HCT116 (cell line): ENCODE data around the gene COPS2. TPM values are rescaled to one million over a fixed set of nuclear protein-coding genes. Genes with fewer than 3 reads are reported as not detected.

Source experiments
- ATAC-seq: fragments of 200-7000 bp; cut with Tn5 transposase; 2 replicates; pipeline ENCODE4 v1.9.1; 2020; ENCODE audit warnings: mild to moderate bottlenecking, moderate library complexity
- BruUV-seq: library from RNA; stranded (reverse); fragments of 400-500 nt; replicated peaks from 2 replicates; lab custom pipeline; 2021; lab: Mats Ljungman, UMichigan
- CTCF ChIA-PET: fragments of 300-600 bp; sonication (Branson Sonifier 250); formaldehyde crosslinking; loops from one replicate; lab custom pipeline; 2021; ENCODE audit warnings: antibody characterized with exemption; lab: Charles Lee
- POLR2A ChIA-PET: fragments of 300-600, 350-600 bp; sonication (Branson Sonifier 250); formaldehyde crosslinking; loops from one replicate; lab custom pipeline; 2021; ENCODE audit warnings: antibody characterized with exemption; lab: Charles Lee
- RAD21 ChIA-PET, 2 experiments: fragments of 300-600 bp; sonication (Branson Sonifier 250); formaldehyde crosslinking; loops; one replicate each; lab custom pipeline; 2023; ENCODE audit warnings: low total read pairs in 2 of 2; ENCODE audit not compliant: uncharacterized antibody in 2 of 2, unreplicated experiment in 2 of 2, low non-redundant PET in 1 of 2; lab: Charles Lee
- DNase-seq: peaks from one replicate; pipeline ENCODE4 v3.0.0-alpha.2; 2010; ENCODE audit warnings: low read depth, low spot score
- H2AFZ ChIP-seq: fragments of 200-600 bp; shearing (Covaris generic), sonication (generic); 2 replicates; pipeline ENCODE4 v1.6.1; 2017; ENCODE audit warnings: low read depth, mixed run types, mixed read lengths, antibody characterized with exemption, low read length; ENCODE audit not compliant: poor library complexity, severe bottlenecking
- H3K27ac ChIP-seq: 2 replicates; pipeline ENCODE4 v1.5.1; 2012; ENCODE audit warnings: low read depth, low read length
- H3K27me3 ChIP-seq: fragments of 200-600 bp; sonication (generic); 2 replicates; pipeline ENCODE4 v1.6.1; 2016; ENCODE audit warnings: mixed run types, low read length, mixed read lengths; ENCODE audit not compliant: insufficient read depth
- H3K36me3 ChIP-seq, 2 experiments: fragments of 200-500 bp in 1 of 2; fragments of 200-600 bp in 1 of 2; sonication (Bioruptor generic) in 1 of 2; sonication (generic) in 1 of 2; 2 replicates each; pipeline versions ENCODE4 v1.5.1 to v1.6.1; 2014 to 2016; ENCODE audit warnings: low read length in 2 of 2, inconsistent platforms in 1 of 2, mixed read lengths in 1 of 2, mixed run types in 1 of 2; ENCODE audit not compliant: insufficient read depth in 2 of 2, control insufficient read depth in 1 of 2
- H3K4me1 ChIP-seq, 2 experiments: fragments of 200-600 bp in 1 of 2; sonication (generic) in 1 of 2; 2 replicates each; pipeline versions ENCODE4 v1.5.1 to v1.6.1; 2012 to 2017; ENCODE audit warnings: low read length in 2 of 2, inconsistent platforms in 1 of 2, mild to moderate bottlenecking in 1 of 2, mixed read lengths in 1 of 2, mixed run types in 1 of 2, moderate library complexity in 1 of 2; ENCODE audit not compliant: insufficient read depth in 2 of 2, control insufficient read depth in 1 of 2
- H3K4me2 ChIP-seq: fragments of 200-600 bp; sonication (generic); 2 replicates; pipeline ENCODE4 v1.6.1; 2017; ENCODE audit warnings: mixed run types, low read length, mixed read lengths
- H3K4me3 ChIP-seq, 2 experiments: fragments of 200-600 bp in 1 of 2; sonication (generic) in 1 of 2; replicated peaks in 1 of 2; 2 replicates each; pipeline ENCODE4 v1.5.1; 2011 to 2016; ENCODE audit warnings: low read length in 2 of 2, control low read depth in 1 of 2, low read depth in 1 of 2, mild to moderate bottlenecking in 1 of 2, mixed read lengths in 1 of 2, mixed run types in 1 of 2
- H3K79me2 ChIP-seq: fragments of 200-600 bp; sonication (generic); 2 replicates; pipeline ENCODE4 v1.6.1; 2017; ENCODE audit warnings: mild to moderate bottlenecking, mixed run types, low read length, moderate library complexity, mixed read lengths; ENCODE audit not compliant: insufficient read depth
- H3K9ac ChIP-seq: fragments of 200-600 bp; sonication (generic); 2 replicates; pipeline ENCODE4 v1.6.1; 2016; ENCODE audit warnings: low read length, mixed read lengths
- H3K9me2 ChIP-seq: fragments of 200-600 bp; sonication (generic), shearing (Covaris generic); 2 replicates; pipeline ENCODE4 v1.6.1; 2017; ENCODE audit warnings: mixed run types, mild to moderate bottlenecking, moderate library complexity; ENCODE audit not compliant: insufficient read depth
- H3K9me3 ChIP-seq, 2 experiments: fragments of 200-500 bp in 1 of 2; fragments of 200-600 bp in 1 of 2; sonication (Bioruptor generic) in 1 of 2; sonication (generic) in 1 of 2; 2 replicates each; pipeline ENCODE4 v1.6.1; 2014 to 2017; ENCODE audit warnings: low read length in 2 of 2, mixed read lengths in 2 of 2, inconsistent platforms in 1 of 2, low read depth in 1 of 2, mild to moderate bottlenecking in 1 of 2, mixed run types in 1 of 2, moderate library complexity in 1 of 2; ENCODE audit not compliant: control insufficient read depth in 1 of 2, insufficient read depth in 1 of 2
- H4K20me1 ChIP-seq: fragments of 200-600 bp; sonication (generic), shearing (Covaris generic); 2 replicates; pipeline ENCODE4 v1.6.1; 2017; ENCODE audit warnings: mixed run types, mild to moderate bottlenecking, moderate library complexity; ENCODE audit not compliant: insufficient read depth
- CBX3 ChIP-seq: IDR thresholded peaks from 2 replicates; pipeline ENCODE4 v1.6.1; 2012; ENCODE audit warnings: low read depth
- CEBPB ChIP-seq: IDR thresholded peaks from 2 replicates; pipeline ENCODE4 v1.6.1; 2012; ENCODE audit warnings: low read depth
- EGR1 ChIP-seq: IDR thresholded peaks from 2 replicates; pipeline ENCODE4 v1.6.1; 2012; ENCODE audit warnings: low read depth
- ELF1 ChIP-seq: IDR thresholded peaks from 2 replicates; pipeline ENCODE4 v1.6.1; 2012; ENCODE audit warnings: low read depth, borderline replicate concordance
- EZH2 ChIP-seq: fragments of 200-600 bp; sonication (generic); IDR thresholded peaks from 2 replicates; pipeline ENCODE4 v1.6.1; 2017; ENCODE audit warnings: antibody characterized with exemption, mixed run types
- FOSL1 ChIP-seq: IDR thresholded peaks from 2 replicates; pipeline ENCODE4 v1.6.1; 2012; ENCODE audit warnings: low read depth
- POLR2A ChIP-seq: IDR thresholded peaks from 2 replicates; pipeline ENCODE4 v1.7.0; 2011; ENCODE audit warnings: borderline replicate concordance; ENCODE audit not compliant: insufficient read depth, insufficient read length; ENCODE audit errors: extremely low read depth
- POLR2AphosphoS5 ChIP-seq: IDR thresholded peaks from 2 replicates; pipeline ENCODE4 v1.6.1; 2011; ENCODE audit warnings: mild to moderate bottlenecking, low read depth, low read length, moderate library complexity
- RAD21 ChIP-seq: IDR thresholded peaks from 2 replicates; pipeline ENCODE4 v1.6.1; 2012; ENCODE audit warnings: low read depth, mild to moderate bottlenecking
- SIN3A ChIP-seq: IDR thresholded peaks from 2 replicates; pipeline ENCODE4 v1.6.1; 2012; ENCODE audit warnings: low read depth
- SRF ChIP-seq: IDR thresholded peaks from 2 replicates; pipeline ENCODE4 v1.6.1; 2012; ENCODE audit warnings: low read depth
- TCF7L2 ChIP-seq: IDR thresholded peaks from 2 replicates; pipeline ENCODE4 v1.7.0; 2011; ENCODE audit warnings: borderline replicate concordance, inconsistent platforms; ENCODE audit not compliant: insufficient read depth, insufficient read length; ENCODE audit errors: extremely low read depth
- YY1 ChIP-seq: IDR thresholded peaks from 2 replicates; pipeline ENCODE4 v1.6.1; 2011; ENCODE audit warnings: low read length, low read depth, moderate library complexity, mild to moderate bottlenecking; ENCODE audit not compliant: insufficient replicate concordance; ENCODE audit errors: extremely low read depth
- ZBTB33 ChIP-seq: IDR thresholded peaks from 2 replicates; pipeline ENCODE4 v1.6.1; 2011; ENCODE audit warnings: mild to moderate bottlenecking, low read length, moderate library complexity; ENCODE audit not compliant: insufficient replicate concordance; ENCODE audit errors: extremely low read depth
- ZFX ChIP-seq: fragments of 450-650 bp; IDR thresholded peaks from 2 replicates; pipeline ENCODE4 v1.6.1; 2017
- ZNF274 ChIP-seq: fragments of 200-500 bp; sonication (Bioruptor generic); IDR thresholded peaks from 2 replicates; pipeline ENCODE4 v1.6.1; 2014; ENCODE audit warnings: mild to moderate bottlenecking, low read depth, low read length, inconsistent platforms
- intact Hi-C: fragments of 100-400 bp; cut with micrococcal nuclease; formaldehyde crosslinking; loops from 2 replicates; pipeline ENCODE4 v1.10.0; 2022
- total RNA-seq: library from RNA; stranded (reverse); gene quantifications from one replicate; pipeline ENCODE4 v1.2.1, GENCODE V29; 2021; ENCODE audit not compliant: unreplicated experiment
- TF ChIP-seq, protein P1 (sequence below), 3 experiments: fragments of 200-600 bp in 1 of 3; sonication (generic) in 1 of 3; IDR thresholded peaks in 2 of 3; conservative IDR thresholded peaks in 1 of 3; 2 replicates each; pipeline ENCODE4 v1.5.1; 2012 to 2017; ENCODE audit warnings: low read depth in 2 of 3, low read length in 2 of 3, antibody characterized with exemption in 1 of 3, borderline replicate concordance in 1 of 3, control low read depth in 1 of 3, mild to moderate bottlenecking in 1 of 3, mixed read lengths in 1 of 3, mixed run types in 1 of 3, moderate library complexity in 1 of 3; ENCODE audit not compliant: insufficient read depth in 1 of 3
- TF ChIP-seq, protein P2 (sequence below): IDR thresholded peaks from 2 replicates; pipeline ENCODE4 v1.6.1; 2012; ENCODE audit warnings: low read depth

Gene COPS2
- total RNA-seq, 1 experiment from 2014 or later, result 93.6 TPM

- H3K27me3 ChIP-seq, result no peaks in the 10 kb centered on the region
- no peak overlapping the region for H3K27ac ChIP-seq
- H3K36me3 ChIP-seq, result no peaks in the 10 kb centered on the region
- H3K9ac ChIP-seq, result no peak overlapping the region
- no peak overlapping the region for H3K4me2 ChIP-seq
- no peak for ATAC-seq
- DNase-seq, result no peak
- ChIA-PET RAD21 (no interaction called here), CTCF (no interaction called here), POLR2A (no interaction called here)
- no TSS peak for BruUV-seq
- no peaks in the 10 kb centered on the region for H4K20me1 ChIP-seq
- no peaks in the 10 kb centered on the region for H3K9me3 ChIP-seq
- H3K79me2 ChIP-seq, result no peaks in the 10 kb centered on the region
- no peaks in the 10 kb centered on the region for H3K9me2 ChIP-seq
- TF ChIP-seq CBX3 (no peak), TCF7L2 (no peak), YY1 (no peak), ZFX (no peak), POLR2AphosphoS5 (no peak), ELF1 (no peak), SRF (no peak), ZBTB33 (no peak), FOSL1 (no peak), EGR1 (no peak), EZH2 (no peak), POLR2A (no peak), RAD21 (no peak), ZNF274 (no peak), SIN3A (no peak), CEBPB (no peak)
- TF ChIP-seq, protein P1, sequence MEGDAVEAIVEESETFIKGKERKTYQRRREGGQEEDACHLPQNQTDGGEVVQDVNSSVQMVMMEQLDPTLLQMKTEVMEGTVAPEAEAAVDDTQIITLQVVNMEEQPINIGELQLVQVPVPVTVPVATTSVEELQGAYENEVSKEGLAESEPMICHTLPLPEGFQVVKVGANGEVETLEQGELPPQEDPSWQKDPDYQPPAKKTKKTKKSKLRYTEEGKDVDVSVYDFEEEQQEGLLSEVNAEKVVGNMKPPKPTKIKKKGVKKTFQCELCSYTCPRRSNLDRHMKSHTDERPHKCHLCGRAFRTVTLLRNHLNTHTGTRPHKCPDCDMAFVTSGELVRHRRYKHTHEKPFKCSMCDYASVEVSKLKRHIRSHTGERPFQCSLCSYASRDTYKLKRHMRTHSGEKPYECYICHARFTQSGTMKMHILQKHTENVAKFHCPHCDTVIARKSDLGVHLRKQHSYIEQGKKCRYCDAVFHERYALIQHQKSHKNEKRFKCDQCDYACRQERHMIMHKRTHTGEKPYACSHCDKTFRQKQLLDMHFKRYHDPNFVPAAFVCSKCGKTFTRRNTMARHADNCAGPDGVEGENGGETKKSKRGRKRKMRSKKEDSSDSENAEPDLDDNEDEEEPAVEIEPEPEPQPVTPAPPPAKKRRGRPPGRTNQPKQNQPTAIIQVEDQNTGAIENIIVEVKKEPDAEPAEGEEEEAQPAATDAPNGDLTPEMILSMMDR (IDR thresholded peaks at IDR 0.05 in 2 of 3, conservative IDR thresholded peaks at IDR 0.05 in 1 of 3; ENCODE audit: borderline replicate concordance in 1 of 3, insufficient read depth in 1 of 3, low read depth in 2 of 3, low read length in 2 of 3), result no peak
- TF ChIP-seq, protein P2, sequence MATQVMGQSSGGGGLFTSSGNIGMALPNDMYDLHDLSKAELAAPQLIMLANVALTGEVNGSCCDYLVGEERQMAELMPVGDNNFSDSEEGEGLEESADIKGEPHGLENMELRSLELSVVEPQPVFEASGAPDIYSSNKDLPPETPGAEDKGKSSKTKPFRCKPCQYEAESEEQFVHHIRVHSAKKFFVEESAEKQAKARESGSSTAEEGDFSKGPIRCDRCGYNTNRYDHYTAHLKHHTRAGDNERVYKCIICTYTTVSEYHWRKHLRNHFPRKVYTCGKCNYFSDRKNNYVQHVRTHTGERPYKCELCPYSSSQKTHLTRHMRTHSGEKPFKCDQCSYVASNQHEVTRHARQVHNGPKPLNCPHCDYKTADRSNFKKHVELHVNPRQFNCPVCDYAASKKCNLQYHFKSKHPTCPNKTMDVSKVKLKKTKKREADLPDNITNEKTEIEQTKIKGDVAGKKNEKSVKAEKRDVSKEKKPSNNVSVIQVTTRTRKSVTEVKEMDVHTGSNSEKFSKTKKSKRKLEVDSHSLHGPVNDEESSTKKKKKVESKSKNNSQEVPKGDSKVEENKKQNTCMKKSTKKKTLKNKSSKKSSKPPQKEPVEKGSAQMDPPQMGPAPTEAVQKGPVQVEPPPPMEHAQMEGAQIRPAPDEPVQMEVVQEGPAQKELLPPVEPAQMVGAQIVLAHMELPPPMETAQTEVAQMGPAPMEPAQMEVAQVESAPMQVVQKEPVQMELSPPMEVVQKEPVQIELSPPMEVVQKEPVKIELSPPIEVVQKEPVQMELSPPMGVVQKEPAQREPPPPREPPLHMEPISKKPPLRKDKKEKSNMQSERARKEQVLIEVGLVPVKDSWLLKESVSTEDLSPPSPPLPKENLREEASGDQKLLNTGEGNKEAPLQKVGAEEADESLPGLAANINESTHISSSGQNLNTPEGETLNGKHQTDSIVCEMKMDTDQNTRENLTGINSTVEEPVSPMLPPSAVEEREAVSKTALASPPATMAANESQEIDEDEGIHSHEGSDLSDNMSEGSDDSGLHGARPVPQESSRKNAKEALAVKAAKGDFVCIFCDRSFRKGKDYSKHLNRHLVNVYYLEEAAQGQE, result no peak
- TF ChIP-seq, all 23 proteins: peak for 0
- Histone ChIP-seq H3K4me1 (no peaks in the 10 kb centered on the region), H3K4me3 (no peak overlapping the region), H2AFZ (no peak overlapping the region)
- intact Hi-C loops, result no loop called here
Observed at GRCh38 chr15:49093252-49094105, 61.9 kb downstream of the COPS2 start.
